SK-N-SH (cell line): Measurements from ENCODE around the gene CCR3. TPM values are rescaled to one million over a fixed set of nuclear protein-coding genes. Genes with fewer than 3 reads are reported as not detected.

Experiments
- CTCF ChIA-PET: fragments of 300-600, 350-600 bp; formaldehyde crosslinking; extraction: SDS; loops from one replicate; lab custom pipeline; 2021; lab: Yijun Ruan, JAX
- POLR2A ChIA-PET: fragments of 350-600 bp; sonication (Branson Sonifier 250); formaldehyde crosslinking; extraction: SDS; loops from one replicate; lab custom pipeline; 2020; ENCODE audit warnings: antibody characterized with exemption, inconsistent platforms; lab: Yijun Ruan, JAX
- DNase-seq: peaks from one replicate; pipeline ENCODE4 v3.0.0; 2012
- H2AFZ ChIP-seq: fragments of 200-600 bp; sonication (generic); 2 replicates; pipeline ENCODE4 v1.8.1; 2016; ENCODE audit warnings: antibody characterized with exemption, mild to moderate bottlenecking, low read depth
- H3F3A ChIP-seq: fragments of 200-600 bp; sonication (generic); replicated peaks from 2 replicates; pipeline ENCODE3; 2016; ENCODE audit warnings: antibody characterized with exemption, mild to moderate bottlenecking; ENCODE audit not compliant: insufficient read depth
- H3K27ac ChIP-seq, 2 experiments: fragments of 200-500 bp in 1 of 2; fragments of 200-600 bp in 1 of 2; sonication (Bioruptor generic) in 1 of 2; sonication (generic), shearing (Covaris generic) in 1 of 2; 2 replicates each; pipeline versions ENCODE4 v1.5.1 to v1.6.1; 2014 to 2016; ENCODE audit warnings: low read depth in 2 of 2, inconsistent platforms in 1 of 2, low read length in 1 of 2, mild to moderate bottlenecking in 1 of 2, mixed read lengths in 1 of 2
- H3K27me3 ChIP-seq: fragments of 200-600 bp; sonication (generic), shearing (Covaris generic); 2 replicates; pipeline ENCODE4 v1.6.1; 2016; ENCODE audit warnings: mixed run types; ENCODE audit not compliant: insufficient read depth
- H3K36me3 ChIP-seq, 2 experiments: fragments of 200-500 bp in 1 of 2; fragments of 200-600 bp in 1 of 2; sonication (Bioruptor generic) in 1 of 2; sonication (generic) in 1 of 2; replicated peaks in 1 of 2; 2 replicates each; pipeline versions ENCODE3 to v1.5.1; 2014 to 2016; ENCODE audit warnings: low read length in 1 of 2, mild to moderate bottlenecking in 1 of 2; ENCODE audit not compliant: insufficient read depth in 2 of 2, control insufficient read depth in 1 of 2
- H3K4me1 ChIP-seq, 2 experiments: fragments of 200-500 bp in 1 of 2; fragments of 200-600 bp in 1 of 2; sonication (Bioruptor generic) in 1 of 2; sonication (generic), shearing (Covaris generic) in 1 of 2; 2 replicates each; pipeline versions ENCODE4 v1.5.1 to v1.6.1; 2014 to 2016; ENCODE audit warnings: low read depth in 1 of 2, low read length in 1 of 2, mixed run types in 1 of 2; ENCODE audit not compliant: insufficient read depth in 2 of 2, control insufficient read depth in 1 of 2
- H3K4me2 ChIP-seq: fragments of 200-600 bp; sonication (generic), shearing (Covaris generic); 2 replicates; pipeline ENCODE4 v1.6.1; 2017; ENCODE audit warnings: mixed run types
- H3K4me3 ChIP-seq, 2 experiments: fragments of 200-500 bp in 1 of 2; fragments of 200-600 bp in 1 of 2; sonication (Bioruptor generic) in 1 of 2; sonication (generic), shearing (Covaris generic) in 1 of 2; 2 replicates each; pipeline versions ENCODE4 v1.5.1 to v1.8.1; 2014 to 2016; ENCODE audit warnings: low read depth in 2 of 2, inconsistent platforms in 1 of 2, low read length in 1 of 2, mild to moderate bottlenecking in 1 of 2, mixed read lengths in 1 of 2, moderate library complexity in 1 of 2
- H3K79me2 ChIP-seq: fragments of 200-600 bp; sonication (generic); 2 replicates; pipeline ENCODE4 v1.8.1; 2017; ENCODE audit warnings: mild to moderate bottlenecking; ENCODE audit not compliant: insufficient read depth
- H3K9ac ChIP-seq: fragments of 200-600 bp; sonication (generic); 2 replicates; pipeline ENCODE4 v1.6.1; 2017; ENCODE audit warnings: mixed run types
- H3K9me2 ChIP-seq: fragments of 200-600 bp; sonication (generic); 2 replicates; pipeline ENCODE4 v1.6.1; 2017; ENCODE audit warnings: mixed run types
- H3K9me3 ChIP-seq: fragments of 200-600 bp; sonication (generic); 2 replicates; pipeline ENCODE4 v1.6.1; 2017; ENCODE audit warnings: mixed run types, mild to moderate bottlenecking, moderate library complexity
- H4K20me1 ChIP-seq: fragments of 200-600 bp; sonication (generic); 2 replicates; pipeline ENCODE4 v1.6.1; 2017; ENCODE audit warnings: mild to moderate bottlenecking, mixed run types; ENCODE audit not compliant: insufficient read depth
- CHD2 ChIP-seq: fragments of 150-350 bp; IDR thresholded peaks from 2 replicates; pipeline ENCODE4 v1.6.1; 2018; ENCODE audit warnings: low read length; ENCODE audit not compliant: partially characterized antibody
- FOXJ3 ChIP-seq: sonication (generic); formaldehyde crosslinking; IDR thresholded peaks from 2 replicates; pipeline ENCODE4 v1.5.1; 2020; ENCODE audit warnings: mild to moderate bottlenecking, missing genetic modification reagents
- FOXM1 ChIP-seq: IDR thresholded peaks from 2 replicates; pipeline ENCODE4 v1.4.0; 2012; ENCODE audit warnings: low read depth, mild to moderate bottlenecking
- GABPA ChIP-seq: IDR thresholded peaks from 2 replicates; pipeline ENCODE4 v1.4.0; 2012; ENCODE audit warnings: low read depth, mild to moderate bottlenecking
- GATA2 ChIP-seq: sonication (generic); formaldehyde crosslinking; IDR thresholded peaks from 2 replicates; pipeline ENCODE4 v1.5.0; 2020; ENCODE audit warnings: mild to moderate bottlenecking, missing genetic modification reagents
- MAX ChIP-seq: IDR thresholded peaks from 2 replicates; pipeline ENCODE4 v1.4.0; 2012; ENCODE audit warnings: low read depth
- MEF2A ChIP-seq: IDR thresholded peaks from 2 replicates; pipeline ENCODE4 v1.4.0; 2012; ENCODE audit warnings: low read depth, borderline replicate concordance
- MXI1 ChIP-seq: IDR thresholded peaks from 2 replicates; pipeline ENCODE4 v1.6.1; 2012; ENCODE audit warnings: mild to moderate bottlenecking, low read depth, low read length, improper control_type of control experiment
- NFIC ChIP-seq: IDR thresholded peaks from 2 replicates; pipeline ENCODE4 v1.4.0; 2012; ENCODE audit warnings: borderline replicate concordance
- NRF1 ChIP-seq: IDR thresholded peaks from 2 replicates; pipeline ENCODE4 v1.6.1; 2012; ENCODE audit warnings: low read depth, mild to moderate bottlenecking, low read length
- RAD21 ChIP-seq: IDR thresholded peaks from 2 replicates; pipeline ENCODE4 v1.6.1; 2012; ENCODE audit warnings: mild to moderate bottlenecking, low read length
- RCOR1 ChIP-seq: fragments of 150-350 bp; IDR thresholded peaks from 2 replicates; pipeline ENCODE4 v1.6.1; 2017; ENCODE audit warnings: antibody characterized with exemption, low read length
- RFX5 ChIP-seq: IDR thresholded peaks from 2 replicates; pipeline ENCODE4 v1.6.1; 2012; ENCODE audit warnings: mild to moderate bottlenecking, improper control_type of control experiment, low read length
- RXRA ChIP-seq: IDR thresholded peaks from 2 replicates; pipeline ENCODE4 v1.4.0; 2012; ENCODE audit warnings: low read depth, mild to moderate bottlenecking, borderline replicate concordance
- SIN3A ChIP-seq: IDR thresholded peaks from 2 replicates; pipeline ENCODE4 v1.6.1; 2012; ENCODE audit warnings: low read depth, mild to moderate bottlenecking, low read length, moderate library complexity, borderline replicate concordance
- SMC3 ChIP-seq: IDR thresholded peaks from 2 replicates; pipeline ENCODE4 v1.6.1; 2012; ENCODE audit warnings: low read depth, low read length, improper control_type of control experiment
- TAF1 ChIP-seq: IDR thresholded peaks from 2 replicates; pipeline ENCODE4 v1.6.1; 2012; ENCODE audit warnings: low read depth, mild to moderate bottlenecking, low read length, moderate library complexity, borderline replicate concordance
- TCF12 ChIP-seq: IDR thresholded peaks from 2 replicates; pipeline ENCODE4 v1.4.0; 2012
- TEAD4 ChIP-seq: IDR thresholded peaks from 2 replicates; pipeline ENCODE4 v1.4.0; 2012; ENCODE audit warnings: mild to moderate bottlenecking, borderline replicate concordance; ENCODE audit not compliant: insufficient read depth
- YY1 ChIP-seq: IDR thresholded peaks from 2 replicates; pipeline ENCODE4 v1.4.0; 2012; ENCODE audit warnings: low read depth, mild to moderate bottlenecking
- ZBTB33 ChIP-seq: IDR thresholded peaks from 2 replicates; pipeline ENCODE4 v1.4.0; 2012; ENCODE audit warnings: low read depth, borderline replicate concordance
- WGBS: methylation state at CpG from one replicate; pipeline ENCODE4 v1.1.6; 2017; ENCODE audit warnings: low lambda C conversion rate; 5-methylcytosine and 5-hydroxymethylcytosine counted together
- polyA plus RNA-seq, 3 experiments: library from polyadenylated mRNA; depleted of rRNA; stranded (reverse); fragments of >200 nt; gene quantifications; 2 replicates each; pipeline ENCODE4 v1.2.3, GENCODE V29; 2012
- TF ChIP-seq, protein P1 (sequence below): fragments of 150-350 bp; IDR thresholded peaks from 2 replicates; pipeline ENCODE4 v1.6.1; 2016; ENCODE audit warnings: mild to moderate bottlenecking, low read depth, low read length

Gene CCR3
- polyA plus RNA-seq, 1 of the 3 experiments (the other 2 are of a cell fraction) = not detected

DNA sequence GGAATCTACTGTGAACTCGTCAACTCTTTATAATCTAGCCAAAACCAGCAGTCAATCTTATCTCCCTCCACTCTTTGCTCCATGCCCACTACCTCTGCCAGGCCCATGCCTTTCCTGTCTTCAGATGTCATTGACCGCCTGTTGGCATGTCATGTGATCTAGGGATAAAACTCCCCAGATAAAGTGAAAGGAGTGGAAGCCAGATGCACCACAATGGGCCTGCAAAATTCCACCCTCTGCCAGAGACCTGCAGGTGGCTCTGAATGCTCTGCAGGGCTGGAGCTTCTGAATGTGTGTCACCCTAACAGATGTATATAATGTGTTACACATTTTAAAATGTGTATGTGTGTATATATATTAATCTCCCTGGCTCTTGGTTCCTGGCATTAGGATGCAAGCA lies 2.3 kb upstream of the CCR3 start:
- H3K4me3 ChIP-seq = no peak overlapping the region
- no peak overlapping the region for H3K27ac ChIP-seq
- H3K79me2 ChIP-seq = no peaks in the 10 kb centered on the region
- no peaks in the 10 kb centered on the region for H3K36me3 ChIP-seq
- 0% methylated on average over 2 of the region's 2 CpGs for WGBS
- H3F3A ChIP-seq = no peaks in the 10 kb centered on the region
- ChIA-PET CTCF (no interaction called here), POLR2A (no interaction called here)
- no peaks in the 10 kb centered on the region for H3K9me3 ChIP-seq
- no peak overlapping the region for H3K4me2 ChIP-seq
- no peaks in the 10 kb centered on the region for H3K4me1 ChIP-seq
- no peak overlapping the region for H2AFZ ChIP-seq
- no peak for DNase-seq
- no peaks in the 10 kb centered on the region for H4K20me1 ChIP-seq
- no peaks in the 10 kb centered on the region for H3K9me2 ChIP-seq
- H3K27me3 ChIP-seq = peaks cover 9% of the 10 kb centered on the region; the same call in 1 of the 2 replicates
- H3K9ac ChIP-seq = no peak overlapping the region
- TF ChIP-seq FOXM1 = no peak
- TF ChIP-seq RCOR1 = no peak
- TF ChIP-seq TEAD4 = no peak
- no peak for TF ChIP-seq FOXJ3 (CRISPR knock-in tag)

GRCh38 chr3:46243560-46243959 lies 1.3 kb downstream of the CCR3 start:
- H4K20me1 ChIP-seq = no peaks in the 10 kb centered on the region
- DNase-seq = no peak
- ChIA-PET CTCF (no interaction called here), POLR2A (no interaction called here)
- 1% methylated on average over 2 of the region's 2 CpGs for WGBS
- no peaks in the 10 kb centered on the region for H3K9me2 ChIP-seq
- H2AFZ ChIP-seq = no peak overlapping the region
- no peaks in the 10 kb centered on the region for H3K4me1 ChIP-seq
- H3K27ac ChIP-seq = no peak overlapping the region
- no peak overlapping the region for H3K4me3 ChIP-seq
- H3F3A ChIP-seq = no peaks in the 10 kb centered on the region
- no peak overlapping the region for H3K4me2 ChIP-seq
- no peaks in the 10 kb centered on the region for H3K79me2 ChIP-seq
- TF ChIP-seq MXI1 (no peak), ZBTB33 (no peak), RAD21 (no peak), NRF1 (no peak), GABPA (no peak), MAX (no peak), RFX5 (no peak), GATA2 (CRISPR knock-in tag) (no peak), SMC3 (no peak), MEF2A (no peak), RXRA (no peak), CHD2 (no peak), YY1 (no peak), NFIC (no peak), RCOR1 (no peak), TCF12 (no peak), SIN3A (no peak), TAF1 (no peak)
- TF ChIP-seq, protein P1, sequence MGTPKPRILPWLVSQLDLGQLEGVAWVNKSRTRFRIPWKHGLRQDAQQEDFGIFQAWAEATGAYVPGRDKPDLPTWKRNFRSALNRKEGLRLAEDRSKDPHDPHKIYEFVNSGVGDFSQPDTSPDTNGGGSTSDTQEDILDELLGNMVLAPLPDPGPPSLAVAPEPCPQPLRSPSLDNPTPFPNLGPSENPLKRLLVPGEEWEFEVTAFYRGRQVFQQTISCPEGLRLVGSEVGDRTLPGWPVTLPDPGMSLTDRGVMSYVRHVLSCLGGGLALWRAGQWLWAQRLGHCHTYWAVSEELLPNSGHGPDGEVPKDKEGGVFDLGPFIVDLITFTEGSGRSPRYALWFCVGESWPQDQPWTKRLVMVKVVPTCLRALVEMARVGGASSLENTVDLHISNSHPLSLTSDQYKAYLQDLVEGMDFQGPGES = no peak
- no peaks in the 10 kb centered on the region for H3K36me3 ChIP-seq
- H3K9me3 ChIP-seq = no peaks in the 10 kb centered on the region
- peaks cover 9% of the 10 kb centered on the region; the same call in 1 of the 2 replicates for H3K27me3 ChIP-seq
- H3K9ac ChIP-seq = no peak overlapping the region
